Fibroblast of lung (primary cell): ENCODE data around the gene MAGI2. TPM values are rescaled to one million over a fixed set of nuclear protein-coding genes. Genes with fewer than 3 reads are reported as not detected.

Experiments used
- DNase-seq, 2 donors: peaks; one replicate each; pipeline versions ENCODE4 v3.0.0 to v3.0.0-alpha.2; 2010; ENCODE audit warnings: low read depth in 2 of 2
- H2AFZ ChIP-seq: 2 replicates; pipeline ENCODE4 v1.5.1; 2012; ENCODE audit warnings: low read length, control low read depth, inconsistent platforms
- H3K27ac ChIP-seq: 2 replicates; pipeline ENCODE4 v1.5.1; 2011; ENCODE audit warnings: low read length, control low read depth; ENCODE audit not compliant: insufficient read depth
- H3K27me3 ChIP-seq: 2 replicates; pipeline ENCODE4 v1.5.1; 2011; ENCODE audit warnings: mild to moderate bottlenecking, low read length; ENCODE audit not compliant: control insufficient read depth, insufficient read depth
- H3K36me3 ChIP-seq: 2 replicates; pipeline ENCODE4 v1.5.1; 2011; ENCODE audit warnings: low read length; ENCODE audit not compliant: control insufficient read depth, insufficient read depth
- H3K4me1 ChIP-seq: 2 replicates; pipeline ENCODE4 v1.5.1; 2011; ENCODE audit warnings: low read length; ENCODE audit not compliant: control insufficient read depth, insufficient read depth; ENCODE audit errors: extremely low read depth
- H3K4me2 ChIP-seq: 2 replicates; pipeline ENCODE4 v1.5.1; 2011; ENCODE audit warnings: low read length, control low read depth; ENCODE audit not compliant: insufficient read depth; ENCODE audit errors: extremely low read depth
- H3K4me3 ChIP-seq, 4 experiments: fragments of 200-600 bp in 1 of 4; sonication (generic) in 1 of 4; replicated peaks in 1 of 4; 2 replicates each; pipeline ENCODE4 v1.5.1; 2011 to 2016; ENCODE audit warnings: low read length in 4 of 4, low read depth in 3 of 4, mild to moderate bottlenecking in 3 of 4, control low read depth in 2 of 4, inconsistent platforms in 1 of 4, mixed read lengths in 1 of 4; ENCODE audit not compliant: insufficient read depth in 1 of 4; ENCODE audit errors: control extremely low read depth in 1 of 4
- H3K79me2 ChIP-seq: 2 replicates; pipeline ENCODE4 v1.5.1; 2012; ENCODE audit warnings: mild to moderate bottlenecking, low read length, inconsistent platforms; ENCODE audit not compliant: control insufficient read depth, insufficient read depth
- H3K9ac ChIP-seq: 2 replicates; pipeline ENCODE4 v1.5.1; 2011; ENCODE audit warnings: mild to moderate bottlenecking, low read length, control low read depth; ENCODE audit not compliant: insufficient read depth
- H3K9me3 ChIP-seq: 2 replicates; pipeline ENCODE4 v1.5.1; 2012; ENCODE audit warnings: low read depth, low read length; ENCODE audit not compliant: control insufficient read depth, insufficient read depth
- H4K20me1 ChIP-seq: 2 replicates; pipeline ENCODE4 v1.5.1; 2011; ENCODE audit warnings: low read length; ENCODE audit not compliant: control insufficient read depth, insufficient read depth; ENCODE audit errors: extremely low read depth
- EZH2 ChIP-seq: IDR thresholded peaks from 2 replicates; pipeline ENCODE4 v1.5.1; 2012; ENCODE audit warnings: low read length, control low read depth, mild to moderate bottlenecking; ENCODE audit errors: missing control alignments
- polyA plus RNA-seq, 2 donors: library from polyadenylated mRNA; depleted of rRNA in 1 of 2; stranded (reverse) in 1 of 2; unstranded in 1 of 2; fragments of >200 nt; gene quantifications; 2 replicates each; pipeline ENCODE4 v1.2.1, GENCODE V29; 2011 to 2012; ENCODE audit warnings: missing spikeins in 1 of 2
- total RNA-seq: library from RNA; depleted of rRNA; stranded (reverse); fragments of >200 nt; gene quantifications from 2 replicates; pipeline ENCODE4 v1.2.1, GENCODE V29; 2014
- TF ChIP-seq, protein P1 (sequence below), 2 donors: IDR thresholded peaks in 1 of 2; conservative IDR thresholded peaks in 1 of 2; 1 replicate in 1 of 2; 2 replicates in 1 of 2; pipeline ENCODE4 v1.5.1; 2011 to 2012; ENCODE audit warnings: low read length in 2 of 2, control low read depth in 1 of 2, inconsistent platforms in 1 of 2, low read depth in 1 of 2, mild to moderate bottlenecking in 1 of 2

MAGI2 gene
- total and polyA plus RNA-seq, 2 donors (not counting 1 experiment from before 2014, with no cell fraction given), result 1.8 to 17.0 TPM

- Histone ChIP-seq H3K36me3 (no peaks in the 10 kb centered on the region), H3K9ac (no peak overlapping the region), H3K4me3 (no peak overlapping the region), H4K20me1 (no peaks in the 10 kb centered on the region), H3K27me3 (no peaks in the 10 kb centered on the region), H3K9me3 (no peaks in the 10 kb centered on the region), H3K27ac (no peak overlapping the region), H3K4me1 (peaks cover 3% of the 10 kb centered on the region), H2AFZ (no peak overlapping the region), H3K79me2 (no peaks in the 10 kb centered on the region), H3K4me2 (no peak overlapping the region)
- TF ChIP-seq, protein P1, sequence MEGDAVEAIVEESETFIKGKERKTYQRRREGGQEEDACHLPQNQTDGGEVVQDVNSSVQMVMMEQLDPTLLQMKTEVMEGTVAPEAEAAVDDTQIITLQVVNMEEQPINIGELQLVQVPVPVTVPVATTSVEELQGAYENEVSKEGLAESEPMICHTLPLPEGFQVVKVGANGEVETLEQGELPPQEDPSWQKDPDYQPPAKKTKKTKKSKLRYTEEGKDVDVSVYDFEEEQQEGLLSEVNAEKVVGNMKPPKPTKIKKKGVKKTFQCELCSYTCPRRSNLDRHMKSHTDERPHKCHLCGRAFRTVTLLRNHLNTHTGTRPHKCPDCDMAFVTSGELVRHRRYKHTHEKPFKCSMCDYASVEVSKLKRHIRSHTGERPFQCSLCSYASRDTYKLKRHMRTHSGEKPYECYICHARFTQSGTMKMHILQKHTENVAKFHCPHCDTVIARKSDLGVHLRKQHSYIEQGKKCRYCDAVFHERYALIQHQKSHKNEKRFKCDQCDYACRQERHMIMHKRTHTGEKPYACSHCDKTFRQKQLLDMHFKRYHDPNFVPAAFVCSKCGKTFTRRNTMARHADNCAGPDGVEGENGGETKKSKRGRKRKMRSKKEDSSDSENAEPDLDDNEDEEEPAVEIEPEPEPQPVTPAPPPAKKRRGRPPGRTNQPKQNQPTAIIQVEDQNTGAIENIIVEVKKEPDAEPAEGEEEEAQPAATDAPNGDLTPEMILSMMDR (conservative IDR thresholded peaks at IDR 0.05 in 1 of 2, IDR thresholded peaks at IDR 0.05 in 1 of 2; ENCODE audit: low read depth in 1 of 2, low read length in 2 of 2), result no peak
- no peak for TF ChIP-seq EZH2
- DNase-seq, result no peak
Observed at GRCh38 chr7:78124216-78124615, 1329.3 kb downstream of the MAGI2 start.

GRCh38 chr7:78121888-78122287 is 1331.6 kb downstream of the MAGI2 start:
- Histone ChIP-seq H3K36me3 (no peaks in the 10 kb centered on the region), H3K4me1 (peaks cover 3% of the 10 kb centered on the region), H3K27ac (no peak overlapping the region), H3K4me3 (no peak overlapping the region), H3K9me3 (no peaks in the 10 kb centered on the region), H4K20me1 (no peaks in the 10 kb centered on the region), H3K4me2 (no peak overlapping the region), H3K27me3 (no peaks in the 10 kb centered on the region), H3K79me2 (no peaks in the 10 kb centered on the region), H3K9ac (no peak overlapping the region), H2AFZ (no peak overlapping the region)
- DNase-seq, result no peak
- no peak for TF ChIP-seq EZH2
- TF ChIP-seq, protein P1 (conservative IDR thresholded peaks at IDR 0.05 in 1 of 2, IDR thresholded peaks at IDR 0.05 in 1 of 2; ENCODE audit: low read depth in 1 of 2, low read length in 2 of 2), result no peak

DNA sequence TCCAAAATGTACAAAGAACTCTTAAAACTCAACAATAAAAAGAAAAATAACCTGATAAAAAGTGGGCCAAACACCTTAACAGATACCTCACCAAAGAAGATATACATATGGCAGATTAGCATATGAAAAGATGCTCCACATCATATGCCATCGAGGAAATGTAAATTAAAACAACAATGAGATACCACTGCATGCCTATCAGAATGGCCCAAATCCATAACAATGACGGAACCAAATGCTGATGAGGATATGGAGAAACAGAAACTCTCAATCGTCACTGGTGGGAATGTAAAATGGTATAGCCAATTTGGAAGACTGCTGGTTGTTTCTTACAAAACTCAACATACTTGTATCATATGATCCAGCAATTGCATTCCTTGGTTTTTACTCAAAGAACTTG is 1335.0 kb downstream of the MAGI2 start:
- no peak for TF ChIP-seq EZH2
- TF ChIP-seq, protein P1 (conservative IDR thresholded peaks at IDR 0.05 in 1 of 2, IDR thresholded peaks at IDR 0.05 in 1 of 2; ENCODE audit: low read depth in 1 of 2, low read length in 2 of 2), result no peak
- Histone ChIP-seq H3K9ac (no peak overlapping the region), H3K4me1 (no peaks in the 10 kb centered on the region), H3K4me3 (no peak overlapping the region), H3K9me3 (no peaks in the 10 kb centered on the region), H3K79me2 (no peaks in the 10 kb centered on the region), H4K20me1 (no peaks in the 10 kb centered on the region), H3K36me3 (no peaks in the 10 kb centered on the region), H3K4me2 (no peak overlapping the region), H2AFZ (no peak overlapping the region), H3K27ac (no peak overlapping the region), H3K27me3 (no peaks in the 10 kb centered on the region)
- DNase-seq, result no peak
